Measurements from ENCODE around the gene SIL1. TPM values are rescaled to one million over a fixed set of nuclear protein-coding genes. Genes with fewer than 3 reads are reported as not detected.
A peak's percentile ranks its signal among the peaks of the same experiment; 100 is the strongest.
"Not testable (repeated sequence)": the region's sequence is repeated elsewhere in the genome, so short reads cannot be mapped to it uniquely, and the experiment has no call there.

SIL1 gene
- total RNA-seq, 1 experiment from 2014 or later: 23.1 TPM

DNA sequence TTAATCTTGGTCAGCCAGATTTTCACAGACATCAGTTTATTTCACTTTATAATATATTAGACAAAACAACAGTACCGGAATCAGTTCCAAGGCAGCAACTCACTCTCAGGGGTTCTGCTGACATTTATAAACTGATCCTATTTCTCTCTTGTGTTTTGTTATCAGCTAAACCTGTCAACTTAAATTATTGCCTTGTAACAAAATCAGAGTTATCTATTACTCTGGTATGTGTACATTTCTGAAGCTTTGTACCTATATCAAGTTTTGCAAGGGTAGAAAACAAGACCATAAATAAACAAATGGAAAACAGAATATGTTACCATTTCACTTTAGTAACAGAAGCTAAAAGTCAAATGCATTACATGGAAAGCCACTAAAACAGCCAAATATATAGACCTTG lies 122.1 kb downstream of the SIL1 start:
- no peak for DNase-seq (ENCODE audit: low spot score)

DNA sequence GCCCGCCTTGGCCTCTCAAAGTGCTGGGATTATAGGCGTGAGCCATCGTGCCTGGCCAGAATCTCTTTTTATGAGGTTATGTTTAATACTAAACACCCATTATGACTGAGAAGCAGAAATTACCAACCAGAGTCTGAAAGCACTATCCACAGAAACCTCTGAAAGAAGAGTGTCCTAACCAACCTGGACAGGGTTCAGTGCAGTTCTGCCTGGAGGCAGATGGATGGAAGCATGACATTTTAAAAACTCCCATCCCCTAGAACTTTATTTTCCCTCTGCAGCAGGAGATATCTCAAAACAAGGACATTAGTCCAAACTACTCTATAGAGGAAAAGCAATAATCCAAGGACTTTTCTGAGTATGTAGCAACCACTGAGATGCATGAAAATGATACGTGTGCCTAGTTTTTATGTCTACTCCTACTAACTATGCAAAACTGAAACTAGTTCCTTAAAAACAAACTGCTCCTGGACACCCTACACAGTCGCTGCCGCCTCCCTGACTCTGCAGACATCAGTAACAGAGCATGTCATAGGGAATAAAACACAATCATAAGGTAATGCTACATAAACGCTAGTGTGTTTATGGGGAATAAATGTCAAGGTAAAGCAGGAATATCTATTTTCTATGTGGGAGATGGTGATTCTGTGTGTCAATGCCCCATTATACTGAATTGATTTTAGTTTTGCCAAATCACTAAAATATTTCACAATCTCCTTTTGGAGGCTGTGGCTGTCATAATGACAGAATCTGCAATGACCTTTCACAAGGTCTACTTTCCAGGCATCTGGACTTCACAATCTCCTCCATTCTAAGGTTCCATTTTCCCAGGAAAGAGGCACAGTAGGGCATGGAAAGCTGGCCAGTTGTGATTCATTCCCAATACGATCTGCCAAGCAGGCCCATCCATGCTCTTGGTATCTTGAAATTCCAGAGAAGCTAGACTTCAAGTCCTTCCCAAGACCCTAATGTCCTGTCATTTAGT lies 122.8 kb downstream of the SIL1 start:
- no peak for DNase-seq (ENCODE audit: low spot score)

- not testable (repeated sequence) for DNase-seq (ENCODE audit: low spot score)
Observed at GRCh38 chr5:139073956-139074355, 124.2 kb downstream of the SIL1 start.

- no peak for DNase-seq (ENCODE audit: low spot score)
Observed at GRCh38 chr5:139068494-139069151, 129.5 kb downstream of the SIL1 start.

DNA sequence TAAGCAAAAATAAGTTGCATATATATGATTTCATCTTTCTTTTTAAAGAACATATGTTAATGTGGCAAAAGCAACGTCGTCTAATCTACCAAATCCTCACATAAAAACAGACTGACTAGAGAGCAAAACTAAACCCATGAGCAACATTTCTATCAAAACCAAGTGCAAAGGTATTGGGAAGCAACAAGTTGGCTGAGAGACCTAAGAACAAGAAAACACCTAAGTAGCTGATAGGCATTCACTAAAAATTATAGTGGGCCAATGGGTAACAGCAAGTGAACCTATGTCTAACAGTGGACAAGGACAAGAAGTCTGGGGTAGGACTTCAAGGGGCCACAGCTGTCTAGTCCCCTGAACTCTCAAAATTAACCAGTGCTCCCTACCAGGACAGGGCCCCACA lies 130.1 kb downstream of the SIL1 start:
- DNase-seq (ENCODE audit: low spot score): no peak

- no peak for DNase-seq (ENCODE audit: low spot score)
Observed at GRCh38 chr5:139065306-139065705, 132.9 kb downstream of the SIL1 start.

- DNase-seq (ENCODE audit: low spot score): peak; percentile 71
Observed at GRCh38 chr5:139064613-139065012, 133.6 kb downstream of the SIL1 start.

GRCh38 chr5:139063664-139064054 lies 134.5 kb downstream of the SIL1 start:
- DNase-seq (ENCODE audit: low spot score): no peak

GRCh38 chr5:139062910-139063663 lies 135.1 kb downstream of the SIL1 start:
- no peak for DNase-seq (ENCODE audit: low spot score)

DNA sequence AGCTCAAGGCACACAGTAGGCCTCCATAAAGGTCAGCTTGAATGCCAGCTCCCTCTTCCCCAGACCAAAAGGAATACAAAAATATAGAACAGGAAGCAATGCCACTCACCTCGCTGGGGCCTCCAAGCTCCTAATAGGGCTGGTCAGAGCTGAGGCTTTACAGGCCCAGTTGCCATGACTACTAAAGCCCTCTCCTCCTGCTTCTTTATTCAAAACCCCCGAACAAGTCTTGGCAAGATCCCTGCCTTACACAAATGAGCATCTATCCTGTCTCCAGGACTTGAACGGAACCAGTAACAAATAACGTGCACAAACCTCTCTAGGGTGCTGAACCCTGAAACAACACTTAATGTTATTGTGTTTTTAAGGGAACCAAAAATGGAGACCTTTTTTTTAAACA lies 136.3 kb downstream of the SIL1 start:
- DNase-seq (ENCODE audit: low spot score): no peak

DNA sequence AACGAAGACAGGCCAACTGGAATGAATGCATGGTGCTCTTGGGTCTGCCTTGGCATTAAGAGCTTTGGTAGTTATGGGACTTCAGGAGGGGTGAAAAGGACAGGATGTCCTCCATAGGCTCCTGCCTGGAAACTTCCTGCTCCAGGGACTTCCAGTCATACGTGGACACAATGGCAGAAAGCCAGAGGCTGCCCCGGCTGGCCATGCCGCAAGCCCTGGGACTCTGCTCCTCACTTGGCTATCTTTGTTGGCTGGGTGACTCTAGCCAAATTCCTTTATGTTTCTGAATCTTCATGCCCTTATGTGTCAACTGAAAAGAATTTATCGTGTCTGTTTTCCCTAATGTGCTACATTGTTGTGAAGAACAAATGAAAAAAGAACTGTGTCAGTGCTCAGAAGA lies 136.9 kb downstream of the SIL1 start:
- DNase-seq (ENCODE audit: low spot score): no peak

DNA sequence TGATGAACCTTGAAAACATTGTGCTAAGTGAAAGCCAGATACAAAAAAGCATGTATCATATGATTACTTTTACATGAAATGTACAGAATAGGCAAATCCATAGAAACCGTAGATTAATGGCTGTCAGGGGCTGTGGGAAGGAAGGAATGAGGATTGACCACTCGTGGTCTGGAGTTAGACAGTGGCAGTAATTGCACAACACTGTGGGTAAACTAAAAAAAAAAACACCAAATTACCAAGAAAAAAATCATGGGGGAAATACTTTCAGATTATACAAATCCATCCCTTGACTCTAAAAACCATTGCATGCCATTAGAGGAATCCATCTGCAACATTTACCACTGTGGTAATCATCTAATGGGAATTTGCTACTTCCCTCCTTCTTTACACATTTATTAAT lies 140.0 kb downstream of the SIL1 start:
- no peak for DNase-seq (ENCODE audit: low spot score)

- not testable (repeated sequence) for DNase-seq (ENCODE audit: low spot score)
Observed at GRCh38 chr5:139057045-139057939, 140.9 kb downstream of the SIL1 start.

DNA sequence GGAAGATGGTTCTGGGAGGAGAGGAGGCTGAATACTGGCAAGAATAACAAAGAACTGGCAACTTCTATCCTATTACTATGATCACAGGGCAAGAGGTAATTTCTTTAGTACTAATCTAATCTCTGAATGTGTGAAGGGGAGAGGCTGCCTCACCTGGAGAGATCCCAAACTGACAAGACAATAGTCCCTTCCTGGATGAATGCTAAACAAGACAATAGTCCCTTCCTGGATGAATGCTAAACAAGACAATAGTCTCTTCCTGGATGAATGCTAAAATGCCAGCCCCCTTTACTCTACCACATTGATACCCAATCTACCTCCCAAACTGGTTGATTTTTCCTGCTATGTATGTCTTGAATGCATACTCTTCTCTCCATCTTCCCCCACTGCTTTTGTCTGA lies 145.2 kb downstream of the SIL1 start:
- DNase-seq (ENCODE audit: low spot score): no peak

DNA sequence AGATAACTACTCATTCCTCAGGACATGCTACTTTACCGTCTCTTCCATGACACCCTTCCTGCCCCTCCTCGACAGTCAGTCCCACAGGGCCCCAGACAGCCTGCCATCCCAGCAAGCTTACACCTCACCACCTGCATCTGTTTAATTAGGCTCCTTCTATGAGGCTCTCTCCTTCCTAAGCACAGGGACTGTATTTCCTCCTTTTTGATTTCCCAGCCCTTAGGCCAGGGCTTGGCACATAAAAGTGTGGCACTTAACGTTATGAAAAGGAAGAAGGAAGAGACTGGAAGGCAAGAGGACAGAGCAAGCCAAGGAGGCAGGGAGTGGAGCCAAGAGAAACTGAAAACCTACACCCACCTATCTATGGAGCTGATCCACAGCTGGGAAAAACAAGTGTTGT lies 146.8 kb downstream of the SIL1 start:
- DNase-seq (ENCODE audit: low spot score): no peak

GRCh38 chr5:139050432-139050831 lies 147.7 kb downstream of the SIL1 start:
- DNase-seq (ENCODE audit: low spot score): no peak

GRCh38 chr5:139049780-139050179 lies 148.4 kb downstream of the SIL1 start:
- no peak for DNase-seq (ENCODE audit: low spot score)

- no peak for DNase-seq (ENCODE audit: low spot score)
Observed at GRCh38 chr5:139046551-139046950, 151.6 kb downstream of the SIL1 start.

- DNase-seq (ENCODE audit: low spot score): no peak
Observed at GRCh38 chr5:139043157-139043905, 154.8 kb downstream of the SIL1 start.

DNA sequence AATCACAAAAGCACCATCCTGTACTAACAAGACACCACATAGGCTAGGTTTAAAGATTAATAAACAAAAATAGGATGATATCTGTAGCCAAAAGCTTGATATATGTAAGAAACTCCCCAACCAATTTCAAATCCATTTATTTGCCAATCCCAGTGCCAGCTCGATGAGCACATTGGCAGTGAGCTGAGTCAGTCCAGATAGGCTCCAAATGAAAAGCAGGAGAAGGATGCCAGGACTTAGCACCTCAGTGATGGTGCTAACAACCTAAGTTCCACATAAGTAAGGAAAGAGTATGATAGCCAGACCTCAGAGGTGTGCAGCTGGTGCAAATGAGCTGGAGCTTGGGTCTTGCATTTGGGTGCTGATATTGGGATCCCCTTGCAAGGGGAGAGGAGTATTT lies 158.1 kb downstream of the SIL1 start:
- DNase-seq (ENCODE audit: low spot score): no peak
